ENCODE measurements around the gene FYTTD1.

The FYTTD1 gene

DNA sequence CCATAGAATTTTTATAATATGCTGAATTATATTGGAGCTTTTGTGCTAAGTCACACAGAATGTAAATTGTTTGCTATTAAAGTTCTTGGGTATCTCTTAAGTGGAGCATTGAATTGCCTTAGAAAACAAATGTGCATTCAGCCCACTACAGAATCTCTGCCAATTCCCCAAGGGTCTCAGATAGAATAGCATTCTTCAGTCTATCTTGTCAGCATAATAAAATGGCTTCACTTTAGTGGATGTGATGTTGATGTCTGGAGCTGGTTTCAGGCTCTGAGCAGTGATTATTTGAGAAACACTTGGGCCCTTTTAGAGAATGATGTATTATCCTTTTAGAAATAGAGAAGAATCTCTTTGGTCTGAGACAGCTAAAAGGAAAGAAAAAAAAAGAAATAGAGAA, 86.6 kb downstream of the FYTTD1 start:
- DNase-seq (ENCODE audit: low spot score) = no peak
